ENCODE measurements around the gene CAMKMT. TPM values are rescaled to one million over a fixed set of nuclear protein-coding genes. Genes with fewer than 3 reads are reported as not detected.

CAMKMT gene
- total RNA-seq, 1 experiment from 2014 or later = 17.4 TPM

DNA sequence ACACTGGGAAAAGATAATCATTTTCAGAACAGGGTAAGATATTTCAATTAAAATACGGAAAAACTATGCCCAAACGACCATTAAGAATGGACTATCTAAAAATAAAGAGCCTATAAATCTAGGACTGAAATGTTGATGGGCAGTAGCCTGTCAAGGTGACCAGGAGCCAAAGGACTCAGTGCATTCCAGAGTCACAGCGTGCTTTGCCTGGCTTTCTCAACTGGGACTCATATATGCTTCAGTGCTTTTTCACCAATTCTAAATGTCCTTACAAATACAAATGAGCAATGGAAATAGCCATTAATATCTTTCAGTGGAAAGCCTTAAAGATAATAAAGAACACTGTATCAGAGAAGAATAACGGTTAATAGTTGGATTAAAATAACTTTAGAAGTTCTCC, 35.9 kb upstream of the CAMKMT start:
- H3K56ac ChIP-seq (ENCODE audit: insufficient read length, low read depth, low read length) = no peak overlapping the region
- H2BK12ac ChIP-seq (ENCODE audit: insufficient read length, low read depth, low read length) = no peak overlapping the region
- no peaks in the 10 kb centered on the region for H3K27me3 Mint-ChIP-seq (ENCODE audit: low read depth)
- no peak overlapping the region for H3K27ac Mint-ChIP-seq
- H2AK5ac ChIP-seq (ENCODE audit: insufficient read length, low read length) = no peak overlapping the region
- H4K20me1 ChIP-seq (ENCODE audit: control insufficient read depth, insufficient read depth, insufficient read length) = no peaks in the 10 kb centered on the region
- H3K27ac ChIP-seq (ENCODE audit: insufficient read length, low read depth, low read length) = no peak overlapping the region
- no peak overlapping the region for H2BK15ac ChIP-seq (ENCODE audit: low read depth, low read length)
- H3K79me2 ChIP-seq (ENCODE audit: insufficient read depth, low read length) = no peaks in the 10 kb centered on the region
- WGBS (ENCODE audit: extremely low coverage, insufficient read length, low lambda C conversion rate) = no CpG with 5 or more reads among the region's 4 CpGs
- no peaks in the 10 kb centered on the region for H3K27me3 ChIP-seq (ENCODE audit: insufficient read depth, low read length)
- no peaks in the 10 kb centered on the region for H3K79me1 ChIP-seq (ENCODE audit: insufficient read depth, low read depth, low read length, poor library complexity, severe bottlenecking)
- H2BK20ac ChIP-seq (ENCODE audit: low read depth, low read length, poor library complexity, severe bottlenecking) = no peak overlapping the region
- H4K91ac ChIP-seq (ENCODE audit: insufficient read length, low read depth, low read length) = no peak overlapping the region
- H3K9ac ChIP-seq (ENCODE audit: extremely low read depth, insufficient read length, low read length) = no peak overlapping the region
- H3K9me3 Mint-ChIP-seq = no peaks in the 10 kb centered on the region
- no peak overlapping the region for H3K4me2 ChIP-seq (ENCODE audit: insufficient read depth, insufficient read length, low read length)
- no peaks in the 10 kb centered on the region for H3K9me3 ChIP-seq (ENCODE audit: control insufficient read depth, low read depth, low read length)
- H3K4me3 Mint-ChIP-seq = no peak overlapping the region
- no peaks in the 10 kb centered on the region for H3K23me2 ChIP-seq (ENCODE audit: insufficient read length, low read depth, low read length, poor library complexity, severe bottlenecking)
- peaks cover 3 to 4% of the 10 kb centered on the region in 2 experiments; a peak in 2 of 4 replicates for H3K4me1 Mint-ChIP-seq
- H3K18ac ChIP-seq (ENCODE audit: insufficient read length, low read depth, low read length) = no peak overlapping the region
- no peak overlapping the region for H3K23ac ChIP-seq (ENCODE audit: insufficient read length, low read depth, low read length)
- no peak overlapping the region for H2BK120ac ChIP-seq (ENCODE audit: low read depth, low read length, poor library complexity, severe bottlenecking)
- DNase-seq = no peak
- H2BK5ac ChIP-seq (ENCODE audit: insufficient read length, low read length) = no peak overlapping the region
- H4K5ac ChIP-seq (ENCODE audit: insufficient read length, low read depth, low read length) = no peak overlapping the region
- H3K36me3 Mint-ChIP-seq (ENCODE audit: insufficient read depth in 1 of 3, low read depth in 3 of 3) = peaks cover 11 to 55% (median 42%) of the 10 kb centered on the region in 3 experiments; a peak in 6 of 7 replicates
- H3K4ac ChIP-seq (ENCODE audit: low read depth, low read length) = no peak overlapping the region
- H3T11ph ChIP-seq (ENCODE audit: low read length) = no peak overlapping the region
- H2AFZ ChIP-seq (ENCODE audit: low read length) = no peak overlapping the region
- no peak overlapping the region for H4K8ac ChIP-seq (replicated peaks; ENCODE audit: insufficient read length, low read depth, low read length)
- TF ChIP-seq, protein P1, sequence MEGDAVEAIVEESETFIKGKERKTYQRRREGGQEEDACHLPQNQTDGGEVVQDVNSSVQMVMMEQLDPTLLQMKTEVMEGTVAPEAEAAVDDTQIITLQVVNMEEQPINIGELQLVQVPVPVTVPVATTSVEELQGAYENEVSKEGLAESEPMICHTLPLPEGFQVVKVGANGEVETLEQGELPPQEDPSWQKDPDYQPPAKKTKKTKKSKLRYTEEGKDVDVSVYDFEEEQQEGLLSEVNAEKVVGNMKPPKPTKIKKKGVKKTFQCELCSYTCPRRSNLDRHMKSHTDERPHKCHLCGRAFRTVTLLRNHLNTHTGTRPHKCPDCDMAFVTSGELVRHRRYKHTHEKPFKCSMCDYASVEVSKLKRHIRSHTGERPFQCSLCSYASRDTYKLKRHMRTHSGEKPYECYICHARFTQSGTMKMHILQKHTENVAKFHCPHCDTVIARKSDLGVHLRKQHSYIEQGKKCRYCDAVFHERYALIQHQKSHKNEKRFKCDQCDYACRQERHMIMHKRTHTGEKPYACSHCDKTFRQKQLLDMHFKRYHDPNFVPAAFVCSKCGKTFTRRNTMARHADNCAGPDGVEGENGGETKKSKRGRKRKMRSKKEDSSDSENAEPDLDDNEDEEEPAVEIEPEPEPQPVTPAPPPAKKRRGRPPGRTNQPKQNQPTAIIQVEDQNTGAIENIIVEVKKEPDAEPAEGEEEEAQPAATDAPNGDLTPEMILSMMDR (conservative IDR thresholded peaks at IDR 0.05) = no peak
- peaks cover 3% of the 10 kb centered on the region; the same call in 1 of the 2 replicates for H3K4me1 ChIP-seq (ENCODE audit: insufficient read depth, low read length)
- no peak overlapping the region for H3K14ac ChIP-seq (ENCODE audit: insufficient read depth, low read length)

All from H9 (cell line).